MG63 (cell line): ENCODE results near the gene AGK. TPM values are rescaled to one million over a fixed set of nuclear protein-coding genes. Genes with fewer than 3 reads are reported as not detected.
"Not testable (repeated sequence)": the region's sequence is repeated elsewhere in the genome, so short reads cannot be mapped to it uniquely, and the experiment has no call there.

ENCODE experiments used
- DNase-seq: peaks from one replicate; pipeline ENCODE4 v3.0.0-alpha.2; 2020
- H3K27me3 ChIP-seq: fragments of 250-450 bp; sonication (Bioruptor Pico); 2 replicates; pipeline ENCODE4 v1.5.1; 2020; ENCODE audit warnings: mild to moderate bottlenecking, moderate library complexity
- H3K36me3 ChIP-seq: fragments of 250-450 bp; sonication (Bioruptor Pico); 2 replicates; pipeline ENCODE4 v1.5.1; 2020; ENCODE audit warnings: mild to moderate bottlenecking, moderate library complexity
- H3K4me3 ChIP-seq: fragments of 250-450 bp; sonication (Bioruptor Pico); 2 replicates; pipeline ENCODE4 v1.5.1; 2020; ENCODE audit warnings: mild to moderate bottlenecking, moderate library complexity
- H3K9me3 ChIP-seq: fragments of 250-450 bp; sonication (Bioruptor Pico); 2 replicates; pipeline ENCODE4 v1.5.1; 2020; ENCODE audit warnings: mild to moderate bottlenecking, moderate library complexity
- total RNA-seq: library from RNA; depleted of rRNA; stranded (reverse); fragments of >200 nt; shearing (Covaris generic); gene quantifications from 2 replicates; pipeline ENCODE4 v1.2.3, GENCODE V29; 2014; ENCODE audit warnings: low replicate concordance

AGK gene
- total RNA-seq, 1 experiment from 2014 or later: 18.0 TPM

- DNase-seq: no peak
- Histone ChIP-seq H3K36me3 (no peaks in the 10 kb centered on the region), H3K4me3 (no peak overlapping the region), H3K9me3 (no peaks in the 10 kb centered on the region), H3K27me3 (no peaks in the 10 kb centered on the region)
Measured at GRCh38 chr7:141675436-141676215, 124.4 kb downstream of the AGK start.

DNA sequence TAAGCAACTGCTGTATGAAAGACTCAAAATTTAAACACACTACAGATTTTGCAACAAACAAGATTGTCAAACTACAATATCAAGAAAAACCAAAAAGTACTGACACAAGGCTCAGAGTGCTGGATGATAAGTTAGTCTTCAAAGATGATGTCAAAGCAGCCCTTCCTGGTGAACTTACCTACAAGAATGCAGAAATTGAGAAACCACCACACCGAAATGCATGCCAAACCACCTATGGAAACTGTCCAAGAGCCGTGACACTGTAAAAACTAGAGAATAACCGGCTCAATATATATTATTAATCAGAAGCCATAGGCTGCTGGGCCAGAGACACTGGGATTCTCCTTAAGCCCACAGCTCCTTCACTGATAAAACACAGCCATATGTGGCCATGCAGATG, 125.4 kb downstream of the AGK start:
- no peaks in the 10 kb centered on the region for H3K9me3 ChIP-seq
- H3K27me3 ChIP-seq: no peaks in the 10 kb centered on the region
- H3K36me3 ChIP-seq: no peaks in the 10 kb centered on the region
- DNase-seq: no peak
- no peak overlapping the region for H3K4me3 ChIP-seq

- no peak for DNase-seq
- Histone ChIP-seq H3K4me3 (no peak overlapping the region), H3K36me3 (no peaks in the 10 kb centered on the region), H3K27me3 (no peaks in the 10 kb centered on the region), H3K9me3 (no peaks in the 10 kb centered on the region)
Measured at GRCh38 chr7:141679014-141679413, 127.8 kb downstream of the AGK start.

DNA sequence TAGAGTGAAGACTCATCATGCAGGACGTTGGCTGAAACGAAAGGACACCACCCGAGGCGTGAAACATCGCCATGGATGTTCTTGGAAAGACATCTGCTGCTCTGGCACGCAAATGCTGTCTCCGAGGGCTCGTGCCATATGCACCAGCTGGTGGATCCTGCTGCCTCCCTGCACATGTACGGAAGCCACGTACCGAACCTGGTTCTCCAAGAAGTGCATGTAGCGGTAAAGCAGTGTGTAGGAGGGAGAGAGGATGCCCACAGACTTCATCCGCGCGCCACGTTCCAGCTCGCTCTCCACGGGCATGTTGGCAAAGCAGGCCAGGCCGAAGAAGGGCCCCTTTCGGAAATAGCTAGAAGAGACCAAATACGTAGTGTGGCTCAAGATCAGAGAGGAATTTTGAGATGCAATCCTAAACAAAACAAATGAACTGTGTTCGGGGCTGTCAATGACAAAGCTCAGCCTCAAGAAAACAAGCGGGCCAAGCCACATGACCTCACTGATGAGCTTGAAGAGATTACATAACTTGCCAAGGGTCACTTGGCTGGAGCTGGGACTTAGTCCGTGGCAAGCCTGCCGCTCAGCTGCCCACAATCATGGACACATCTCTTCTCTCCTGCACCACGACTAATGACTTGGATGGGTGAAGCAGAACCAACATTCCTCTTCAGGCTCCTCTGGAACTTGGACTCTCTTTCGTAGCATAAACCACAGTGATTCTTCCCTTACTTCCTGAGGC, 134.2 kb downstream of the AGK start:
- Histone ChIP-seq H3K9me3 (no peaks in the 10 kb centered on the region), H3K4me3 (no peak overlapping the region), H3K36me3 (no peaks in the 10 kb centered on the region), H3K27me3 (no peaks in the 10 kb centered on the region)
- no peak for DNase-seq

- Histone ChIP-seq H3K27me3 (no peaks in the 10 kb centered on the region), H3K4me3 (no peak overlapping the region), H3K36me3 (no peaks in the 10 kb centered on the region), H3K9me3 (no peaks in the 10 kb centered on the region)
- no peak for DNase-seq
Measured at GRCh38 chr7:141686074-141686473, 134.9 kb downstream of the AGK start.

GRCh38 chr7:141686670-141687069, 135.5 kb downstream of the AGK start:
- Histone ChIP-seq H3K36me3 (no peaks in the 10 kb centered on the region), H3K9me3 (no peaks in the 10 kb centered on the region), H3K4me3 (no peak overlapping the region), H3K27me3 (no peaks in the 10 kb centered on the region)
- DNase-seq: no peak

GRCh38 chr7:141688043-141688442, 136.8 kb downstream of the AGK start:
- Histone ChIP-seq H3K4me3 (no peak overlapping the region), H3K36me3 (no peaks in the 10 kb centered on the region), H3K27me3 (no peaks in the 10 kb centered on the region), H3K9me3 (no peaks in the 10 kb centered on the region)
- DNase-seq: no peak

GRCh38 chr7:141689072-141689825, 138.0 kb downstream of the AGK start:
- H3K4me3 ChIP-seq: not testable (repeated sequence)

GRCh38 chr7:141691540-141691939, 140.3 kb downstream of the AGK start:
- H3K4me3 ChIP-seq: no peak overlapping the region
- no peaks in the 10 kb centered on the region for H3K36me3 ChIP-seq
- H3K9me3 ChIP-seq: no peaks in the 10 kb centered on the region
- no peaks in the 10 kb centered on the region for H3K27me3 ChIP-seq
- no peak for DNase-seq

More at GRCh38 chr7:141689072-141689825, 138.0 kb downstream of the AGK start:
- DNase-seq, H3K9me3 ChIP-seq, H3K27me3 ChIP-seq, H3K36me3 ChIP-seq: not testable (repeated sequence)

- Histone ChIP-seq H3K4me3 (no peak overlapping the region), H3K9me3 (no peaks in the 10 kb centered on the region), H3K36me3 (no peaks in the 10 kb centered on the region), H3K27me3 (no peaks in the 10 kb centered on the region)
- DNase-seq: no peak
Measured at GRCh38 chr7:141691961-141692360, 140.8 kb downstream of the AGK start.

- no peak overlapping the region for H3K4me3 ChIP-seq
- H3K27me3 ChIP-seq: no peaks in the 10 kb centered on the region
- no peak for DNase-seq
- no peaks in the 10 kb centered on the region for H3K9me3 ChIP-seq
- no peaks in the 10 kb centered on the region for H3K36me3 ChIP-seq
Measured at GRCh38 chr7:141693082-141693481, 141.9 kb downstream of the AGK start.

- H3K4me3 ChIP-seq: no peak overlapping the region
- no peaks in the 10 kb centered on the region for H3K9me3 ChIP-seq
- DNase-seq: no peak
- no peaks in the 10 kb centered on the region for H3K36me3 ChIP-seq
- H3K27me3 ChIP-seq: no peaks in the 10 kb centered on the region
Measured at GRCh38 chr7:141695803-141696289, 144.6 kb downstream of the AGK start.

DNA sequence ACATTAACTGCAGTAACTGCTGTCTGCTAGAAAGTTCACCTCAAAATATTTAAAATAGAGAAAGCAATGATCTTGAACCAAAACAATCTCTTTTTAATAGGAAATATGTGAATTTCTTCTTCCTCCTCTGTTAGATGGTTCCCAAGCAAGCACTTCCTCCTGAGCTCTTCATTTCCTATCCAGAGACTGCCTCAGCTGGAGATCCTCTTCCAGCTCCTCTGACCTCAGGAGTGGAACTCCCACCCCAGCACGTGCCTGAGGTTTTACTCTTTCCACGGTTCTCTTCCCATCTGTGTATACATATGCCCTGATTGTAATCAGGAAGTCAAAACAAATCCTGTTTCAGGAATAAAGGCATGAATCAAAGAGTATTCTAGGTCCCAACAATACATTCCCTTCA, 145.1 kb downstream of the AGK start:
- H3K4me3 ChIP-seq: no peak overlapping the region
- DNase-seq: no peak
- H3K9me3 ChIP-seq: no peaks in the 10 kb centered on the region

DNA sequence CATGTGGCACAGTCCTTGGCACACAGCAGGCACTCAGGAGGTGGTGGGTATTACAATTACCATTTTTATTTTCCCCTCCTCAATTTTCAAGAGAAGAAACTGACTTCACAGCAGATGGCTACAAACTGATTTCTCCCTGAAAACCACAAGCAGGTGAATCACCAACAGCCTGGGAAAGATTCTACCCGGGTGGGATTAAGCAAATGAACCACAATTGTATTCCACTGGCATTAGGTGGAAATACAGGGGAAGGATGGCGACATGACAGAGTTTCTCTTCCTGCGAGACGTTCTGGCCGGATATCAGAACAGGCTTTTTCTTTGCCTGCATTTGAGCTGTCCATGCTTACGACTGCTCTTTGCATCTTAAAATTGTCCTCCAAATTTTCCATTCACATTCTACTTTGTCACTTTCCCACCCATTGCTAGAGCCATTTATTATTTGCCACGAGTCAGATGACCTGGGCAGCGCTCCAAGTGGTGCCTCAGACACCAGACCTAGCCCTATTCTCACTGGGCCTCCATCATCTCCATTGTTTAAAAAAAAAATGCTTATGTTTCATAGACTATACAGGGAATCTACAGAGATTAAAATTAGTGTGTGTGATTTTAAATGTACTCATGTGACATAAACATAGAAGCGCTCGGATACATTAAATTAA, 146.1 kb downstream of the AGK start:
- peak; percentile 8 for DNase-seq
- Histone ChIP-seq H3K27me3 (no peaks in the 10 kb centered on the region), H3K4me3 (no peak overlapping the region), H3K36me3 (no peaks in the 10 kb centered on the region), H3K9me3 (no peaks in the 10 kb centered on the region)

More for the DNA sequence above, 145.1 kb downstream of the AGK start:
- no peaks in the 10 kb centered on the region for H3K36me3 ChIP-seq
- no peaks in the 10 kb centered on the region for H3K27me3 ChIP-seq

DNA sequence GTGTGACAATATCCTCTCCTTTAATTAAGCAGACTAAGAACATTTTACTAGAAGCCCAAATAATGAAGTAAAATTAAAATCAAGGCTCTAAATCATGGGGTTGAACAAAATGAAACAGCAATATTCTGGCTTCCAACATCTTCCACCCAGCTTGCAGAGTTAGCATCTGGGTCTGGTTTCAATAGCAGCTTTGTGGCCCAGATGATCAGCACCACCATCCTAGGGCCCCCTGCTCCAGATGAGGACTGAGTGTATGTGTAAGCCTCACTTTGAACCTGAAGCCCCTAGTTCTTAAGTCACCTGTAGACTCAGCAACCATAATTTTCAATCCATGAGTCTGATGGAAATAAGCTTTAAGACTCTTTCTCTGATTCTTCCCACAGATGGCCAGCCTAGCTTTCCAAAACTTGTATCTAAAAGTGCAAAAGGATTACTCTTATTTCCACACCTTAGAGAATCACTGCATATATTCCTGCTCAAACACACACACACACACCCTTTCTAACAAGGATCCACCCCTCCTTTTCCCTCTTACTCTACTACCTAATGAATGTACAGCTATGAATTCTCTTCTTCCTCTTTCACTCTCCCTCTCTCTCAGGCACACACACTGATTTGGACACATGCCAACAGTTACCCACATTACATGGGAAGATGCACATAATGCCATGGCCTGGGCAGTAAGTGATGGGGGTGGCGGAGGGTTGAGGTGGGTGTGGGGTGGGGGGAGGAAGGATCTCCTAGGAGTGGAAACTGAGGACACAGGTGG, 147.2 kb downstream of the AGK start:
- Histone ChIP-seq H3K9me3 (no peaks in the 10 kb centered on the region), H3K4me3 (no peak overlapping the region), H3K27me3 (no peaks in the 10 kb centered on the region), H3K36me3 (no peaks in the 10 kb centered on the region)
- no peak for DNase-seq

GRCh38 chr7:141699860-141700259, 148.7 kb downstream of the AGK start:
- no peak for DNase-seq
- Histone ChIP-seq H3K27me3 (no peaks in the 10 kb centered on the region), H3K4me3 (no peak overlapping the region), H3K36me3 (no peaks in the 10 kb centered on the region), H3K9me3 (no peaks in the 10 kb centered on the region)
